HG02588 (cell line): ENCODE measurements around the gene LSM7.
"Not testable (repeated sequence)": the region's sequence is repeated elsewhere in the genome, so short reads cannot be mapped to it uniquely, and the experiment has no call there.

Experiments used
- ATAC-seq: cut with Tn5 transposase; IDR thresholded peaks from one replicate; pipeline ENCODE4 v1.9.1; 2021; ENCODE audit warnings: mild to moderate bottlenecking, moderate library complexity; ENCODE audit not compliant: unreplicated experiment

Gene LSM7

GRCh38 chr19:2355168-2356035 is 27.0 kb upstream of the LSM7 start:
- no peak for ATAC-seq

DNA sequence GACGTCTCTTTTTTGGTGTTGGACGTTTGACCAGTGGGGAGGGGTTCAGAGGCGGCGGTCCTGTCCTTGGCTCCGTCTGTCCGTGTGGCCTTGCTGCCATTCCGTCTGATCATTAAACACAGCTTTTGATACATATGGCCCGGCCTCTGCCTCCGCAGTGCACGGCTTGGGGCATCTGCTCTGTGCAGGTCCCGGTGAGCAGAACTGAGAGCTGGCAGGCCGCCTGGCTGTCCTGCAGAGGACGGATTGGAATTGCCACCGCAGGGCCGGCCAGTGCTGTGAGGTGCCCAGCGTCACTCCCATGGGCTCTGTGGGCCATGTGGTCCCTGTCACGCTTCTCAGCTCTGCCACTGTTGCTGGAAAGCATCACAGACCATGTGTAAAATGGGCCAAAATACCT is 26.3 kb upstream of the LSM7 start:
- no peak for ATAC-seq

DNA sequence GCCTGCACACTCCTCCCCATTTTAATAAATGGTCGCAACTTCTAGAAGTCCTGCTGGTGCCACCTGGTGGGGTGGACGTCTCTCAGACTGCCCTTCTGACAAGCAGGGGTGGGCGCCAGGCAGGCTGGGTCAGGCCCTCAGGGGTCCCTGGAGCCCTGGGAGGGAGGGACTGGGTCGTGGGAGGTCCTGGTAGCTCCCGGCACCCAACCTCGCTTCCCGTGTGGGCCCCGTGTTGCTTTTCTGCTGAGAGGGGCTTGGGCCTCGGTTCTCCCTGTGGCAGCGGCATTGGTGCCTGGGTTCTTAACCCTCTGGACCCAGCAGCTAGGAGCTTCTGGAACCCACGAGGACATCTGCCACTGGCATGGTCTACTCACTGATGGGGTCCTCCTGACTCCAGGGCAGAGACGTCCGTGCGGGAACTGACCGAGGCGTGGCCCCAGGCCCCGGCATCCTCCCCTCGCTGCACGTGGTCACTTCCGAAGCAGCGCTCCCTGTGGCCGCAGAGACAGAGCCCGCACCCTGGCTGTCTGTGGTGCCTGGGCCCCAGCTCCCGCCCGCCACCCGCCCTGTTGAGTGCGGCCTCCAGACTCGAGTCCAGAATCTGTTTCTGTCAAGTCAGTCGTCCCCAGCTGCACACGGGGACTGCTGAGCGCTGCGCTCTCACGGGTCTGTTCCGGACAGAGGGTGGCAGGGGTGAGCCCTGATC is 25.7 kb upstream of the LSM7 start:
- no peak for ATAC-seq

- no peak for ATAC-seq
Observed at GRCh38 chr19:2353159-2353886, 24.9 kb upstream of the LSM7 start.

GRCh38 chr19:2352121-2352520 is 23.7 kb upstream of the LSM7 start:
- no peak for ATAC-seq

DNA sequence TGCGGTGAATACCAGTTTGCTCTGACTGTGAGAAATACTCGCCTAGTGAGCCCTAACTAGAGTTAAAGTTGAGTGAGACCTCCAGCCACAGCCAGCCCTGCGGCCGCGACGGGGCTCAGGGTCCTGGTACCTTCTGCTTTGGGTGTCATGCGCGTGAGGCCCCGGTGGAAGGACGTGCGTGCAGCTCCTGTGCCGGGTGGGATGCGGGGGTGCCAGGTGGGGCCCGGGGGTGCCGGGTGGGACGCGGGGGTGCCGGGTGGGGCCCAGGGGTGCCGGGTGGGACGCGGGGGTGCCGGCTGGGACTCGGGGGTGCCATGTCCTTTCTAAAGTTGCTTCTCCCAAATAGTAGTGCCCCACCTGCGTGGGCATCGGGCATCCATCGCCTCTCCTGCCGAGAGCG is 23.2 kb upstream of the LSM7 start:
- no peak for ATAC-seq

DNA sequence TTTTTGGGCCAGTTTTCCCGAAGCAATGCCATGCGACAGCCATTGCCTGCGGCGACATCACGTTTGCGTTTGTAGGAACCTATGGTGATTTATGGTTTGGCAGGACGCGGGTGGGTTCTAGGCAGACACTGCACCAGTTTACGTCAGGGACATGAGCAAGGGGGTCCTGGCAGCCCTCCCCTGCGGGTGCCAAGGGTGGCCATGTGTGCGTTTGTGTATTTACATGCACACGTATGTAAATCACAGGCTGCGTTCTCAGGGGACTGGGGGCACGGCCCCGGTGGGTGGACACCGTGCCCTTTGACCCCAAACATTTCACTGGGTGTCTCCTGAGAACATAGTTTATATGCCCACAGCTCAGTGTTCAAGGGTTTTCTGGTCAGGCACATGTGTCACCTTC is 22.3 kb upstream of the LSM7 start:
- no peak for ATAC-seq

GRCh38 chr19:2349818-2350217 is 21.4 kb upstream of the LSM7 start:
- not testable (repeated sequence) for ATAC-seq

DNA sequence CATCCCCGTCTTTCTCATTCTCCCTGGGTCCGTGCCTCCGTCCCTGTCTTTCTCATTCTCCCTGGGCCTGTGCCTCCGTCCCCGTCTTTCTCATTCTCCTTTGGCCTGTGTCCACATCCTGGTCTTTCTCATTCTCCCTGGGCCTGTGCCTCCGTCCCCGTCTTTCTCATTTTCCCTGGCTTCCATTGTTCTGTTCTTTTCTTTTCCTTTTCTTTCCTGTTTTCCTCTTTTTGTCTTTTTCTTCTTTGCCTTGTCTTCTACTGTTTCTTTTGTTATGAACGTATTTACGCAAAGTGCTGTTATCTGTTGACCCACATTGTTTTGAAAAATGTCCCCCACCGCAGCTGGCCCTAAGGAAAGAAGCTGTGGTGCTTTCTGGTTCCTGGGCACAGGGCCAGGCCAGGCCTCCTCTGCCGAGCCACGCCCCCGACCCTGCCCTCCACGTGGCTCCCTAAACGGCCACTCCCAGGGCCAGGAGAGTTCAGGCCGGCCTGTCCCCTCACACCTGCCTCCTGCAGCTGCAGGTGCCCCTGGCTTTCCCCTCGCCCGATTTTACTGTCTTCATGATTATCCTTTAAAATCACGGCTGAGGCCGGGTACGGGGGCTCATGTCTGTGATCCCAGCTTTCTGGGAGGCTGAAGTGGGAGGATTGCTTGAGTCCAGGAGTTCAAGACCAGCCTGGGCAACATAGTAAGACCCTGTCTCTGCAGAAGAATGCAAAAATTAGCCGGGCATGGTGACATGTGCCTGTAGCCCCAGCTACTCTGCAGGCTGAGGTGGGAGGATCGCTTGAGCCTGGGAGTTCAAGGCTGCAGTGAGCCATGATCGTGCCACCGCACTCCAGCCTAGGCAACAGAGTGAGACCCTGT is 17.6 kb upstream of the LSM7 start:
- ATAC-seq, result no peak

GRCh38 chr19:2345076-2345475 is 16.7 kb upstream of the LSM7 start:
- ATAC-seq, result no peak

DNA sequence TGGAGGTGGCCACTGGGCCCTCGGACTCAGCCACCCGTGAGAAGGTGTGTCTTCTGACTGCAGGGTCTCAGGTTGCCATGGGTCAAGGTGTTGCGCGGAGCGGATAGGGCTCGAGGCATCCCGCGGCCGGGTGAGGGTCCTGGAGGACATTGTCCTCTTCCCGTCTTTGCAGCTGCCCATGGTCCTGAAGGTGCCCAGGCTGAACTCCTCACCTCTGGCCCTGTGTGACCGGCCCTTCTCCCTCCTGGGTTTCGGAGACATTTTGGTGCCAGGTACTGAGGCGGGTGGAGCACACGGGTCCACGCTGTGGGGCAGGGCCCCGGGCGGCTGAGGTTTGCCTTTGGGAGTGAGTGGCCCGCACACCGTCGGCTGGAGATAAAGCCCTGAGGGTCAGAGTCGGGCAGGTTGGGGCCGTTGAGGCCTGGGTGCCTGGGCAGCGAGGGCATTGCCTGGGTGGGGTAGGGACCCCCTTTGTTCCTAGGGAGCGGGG is 16.0 kb upstream of the LSM7 start:
- ATAC-seq, result no peak

DNA sequence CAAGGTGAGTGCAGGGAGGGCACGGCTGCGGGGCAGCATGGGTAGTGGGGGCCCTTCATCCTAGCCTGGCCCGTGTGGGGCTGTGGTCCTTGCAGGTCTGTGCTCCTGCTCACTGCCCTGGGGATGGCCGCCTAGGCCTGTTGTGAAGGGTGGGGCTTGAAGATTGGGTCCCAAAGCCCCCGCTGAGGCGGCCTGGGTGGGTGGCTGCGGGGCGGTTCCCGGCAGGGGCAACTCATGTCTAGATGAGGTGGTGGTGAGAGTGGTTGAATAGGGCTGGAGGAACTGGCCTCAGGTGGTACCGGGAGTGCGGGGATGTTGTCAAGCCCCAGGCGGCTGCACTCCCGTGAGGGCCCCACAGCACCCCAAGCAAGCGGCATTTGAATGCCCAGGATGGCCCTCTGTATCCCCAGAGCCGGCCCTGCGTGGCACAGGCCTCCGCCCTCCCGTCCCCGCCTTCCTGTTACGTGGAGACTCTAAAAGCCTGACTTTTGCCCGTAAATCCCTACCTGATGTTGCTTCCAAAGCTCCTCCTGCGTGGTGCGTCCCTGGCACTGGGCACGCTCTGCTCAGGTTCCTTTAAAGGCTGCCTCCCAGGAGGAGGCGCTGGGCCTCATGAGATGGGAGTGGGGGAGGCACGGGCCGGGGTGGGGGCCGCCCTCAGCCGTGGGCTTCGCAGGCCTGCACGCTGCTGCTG is 15.1 kb upstream of the LSM7 start:
- ATAC-seq, result no peak

DNA sequence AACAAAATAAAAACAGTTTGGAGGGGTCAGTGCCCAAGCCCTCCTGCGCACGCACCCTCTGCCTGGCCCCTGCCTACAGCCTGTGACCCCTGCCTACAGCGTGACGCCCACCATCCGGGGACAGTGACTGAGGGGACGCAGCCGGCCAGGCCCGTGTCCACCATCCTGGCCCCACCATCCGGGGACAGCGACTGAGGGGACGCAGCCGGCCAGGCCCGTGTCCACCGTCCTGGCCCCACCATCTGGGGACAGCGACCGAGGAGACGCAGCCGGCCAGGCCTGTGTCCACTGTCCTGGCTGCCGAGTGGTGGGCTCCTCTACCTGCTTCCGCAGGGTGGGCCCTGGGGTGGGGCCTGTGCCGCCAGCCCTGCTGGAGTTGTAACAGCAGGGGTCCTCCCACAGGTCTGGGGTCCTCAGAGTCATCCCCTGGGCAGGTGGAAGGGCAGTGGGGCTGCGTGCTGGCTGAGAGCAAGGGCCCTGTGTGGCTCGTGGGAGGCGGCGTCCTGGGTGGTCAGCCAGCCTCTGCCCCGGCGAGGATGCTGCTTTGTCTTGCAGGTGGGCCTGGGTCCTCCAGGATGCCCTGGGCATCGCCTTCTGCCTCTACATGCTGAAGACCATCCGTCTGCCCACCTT is 14.4 kb upstream of the LSM7 start:
- no peak for ATAC-seq

GRCh38 chr19:2341982-2342381 is 13.6 kb upstream of the LSM7 start:
- no peak for ATAC-seq

DNA sequence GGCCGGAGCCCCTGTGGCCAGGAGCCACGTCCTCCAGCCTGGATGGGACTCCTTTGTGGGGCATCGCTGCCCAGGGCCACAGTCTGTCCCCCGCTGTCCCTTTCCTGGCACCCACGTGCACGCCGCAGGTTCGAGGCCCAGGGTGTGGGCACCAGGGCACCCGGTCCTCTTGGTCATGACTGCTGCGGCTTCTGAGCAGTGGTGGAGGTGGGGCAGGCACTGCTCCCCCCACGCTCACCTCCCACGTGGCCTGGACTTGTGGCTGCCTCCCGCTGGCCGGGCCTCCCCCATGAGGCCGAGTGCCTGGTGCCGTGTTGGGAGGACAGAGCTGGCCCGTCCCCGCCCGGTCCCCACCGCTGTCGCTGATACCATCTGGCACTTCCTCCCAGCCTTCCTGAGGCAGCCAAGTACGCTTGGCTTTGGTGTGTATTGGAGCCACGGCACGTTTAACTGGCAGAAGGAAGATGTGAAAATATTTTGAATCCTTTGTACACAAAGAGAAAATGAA is 12.9 kb upstream of the LSM7 start:
- ATAC-seq, result no peak

- no peak for ATAC-seq
Observed at GRCh38 chr19:2340496-2341243, 12.3 kb upstream of the LSM7 start.

- ATAC-seq, result no peak
Observed at GRCh38 chr19:2339644-2340310, 11.4 kb upstream of the LSM7 start.
